NCI-H2196 treated with DMSO at 0.1 percent for 48 hours (cell line): ENCODE data around the gene RBPJ.

Experiments used
- DNase-seq: peaks from one replicate; lab custom pipeline; 2025; ENCODE audit not compliant: unreplicated experiment; lab: John Stamatoyannopoulos, UW

The RBPJ gene

DNA sequence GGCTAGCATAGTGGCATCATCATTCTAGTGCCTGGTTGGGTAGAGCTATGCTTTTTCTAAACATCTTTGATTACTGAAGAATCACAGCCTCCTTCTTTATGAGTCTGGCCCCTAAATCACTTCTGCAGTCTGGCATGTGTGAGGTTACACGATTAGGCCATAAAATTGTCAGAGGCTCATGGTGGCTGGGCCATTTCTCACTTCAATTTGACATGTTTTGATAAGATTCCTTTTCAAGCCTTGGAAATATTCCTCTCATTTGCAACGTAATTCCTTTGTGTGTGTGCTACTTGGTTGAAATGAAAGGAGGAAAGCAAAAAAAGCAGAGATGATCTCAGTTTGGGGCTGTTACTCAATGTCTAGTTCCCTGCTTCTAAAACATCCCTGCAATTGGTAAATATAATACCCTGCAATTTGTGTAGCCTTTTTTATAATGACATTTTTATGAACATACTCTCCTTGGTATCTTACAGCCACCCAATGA lies 163.3 kb downstream of the RBPJ start:
- no peak for DNase-seq

DNA sequence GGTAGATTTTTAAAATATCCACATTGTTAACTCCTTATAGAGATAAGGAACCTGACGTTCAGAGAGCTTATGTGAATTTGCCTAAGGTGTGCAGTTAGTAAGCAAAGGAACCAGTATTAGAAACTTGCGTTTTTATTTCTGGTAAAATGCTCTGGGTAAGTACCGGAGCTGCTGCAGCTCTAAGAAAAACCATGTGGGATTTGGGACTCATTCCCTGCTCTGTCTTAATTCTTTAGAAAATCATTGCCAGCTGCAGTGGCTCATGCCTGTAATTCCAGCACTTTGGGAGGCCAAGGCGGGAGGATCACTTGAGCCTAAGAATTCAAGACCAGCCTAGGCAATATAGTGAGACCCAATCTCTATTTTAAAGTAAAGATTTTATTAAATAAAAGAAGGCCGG lies 163.7 kb downstream of the RBPJ start:
- no peak for DNase-seq
